Ishikawa (cell line): ENCODE data around the gene GAST.

ENCODE experiments used
- EGR1 ChIP-seq: IDR thresholded peaks from 2 replicates; pipeline ENCODE4 v1.6.1; 2012
- EP300 ChIP-seq: IDR thresholded peaks from 2 replicates; pipeline ENCODE4 v1.6.1; 2012; ENCODE audit warnings: borderline replicate concordance
- MAX ChIP-seq: IDR thresholded peaks from 2 replicates; pipeline ENCODE4 v1.6.1; 2012
- RAD21 ChIP-seq: IDR thresholded peaks from 2 replicates; pipeline ENCODE4 v1.6.1; 2012; ENCODE audit warnings: low read depth
- TAF1 ChIP-seq: IDR thresholded peaks from 2 replicates; pipeline ENCODE4 v1.6.1; 2012; ENCODE audit warnings: low read depth, mild to moderate bottlenecking
- TCF12 ChIP-seq: IDR thresholded peaks from 2 replicates; pipeline ENCODE4 v1.6.1; 2012; ENCODE audit warnings: low read depth
- TEAD4 ChIP-seq: IDR thresholded peaks from 2 replicates; pipeline ENCODE4 v1.6.1; 2012
- USF1 ChIP-seq: IDR thresholded peaks from 2 replicates; pipeline ENCODE4 v1.6.1; 2012
- YY1 ChIP-seq: IDR thresholded peaks from 2 replicates; pipeline ENCODE4 v1.6.1; 2012; ENCODE audit warnings: low read depth
- ZBTB7A ChIP-seq: IDR thresholded peaks from 2 replicates; pipeline ENCODE4 v1.6.1; 2012; ENCODE audit warnings: low read depth

DNA sequence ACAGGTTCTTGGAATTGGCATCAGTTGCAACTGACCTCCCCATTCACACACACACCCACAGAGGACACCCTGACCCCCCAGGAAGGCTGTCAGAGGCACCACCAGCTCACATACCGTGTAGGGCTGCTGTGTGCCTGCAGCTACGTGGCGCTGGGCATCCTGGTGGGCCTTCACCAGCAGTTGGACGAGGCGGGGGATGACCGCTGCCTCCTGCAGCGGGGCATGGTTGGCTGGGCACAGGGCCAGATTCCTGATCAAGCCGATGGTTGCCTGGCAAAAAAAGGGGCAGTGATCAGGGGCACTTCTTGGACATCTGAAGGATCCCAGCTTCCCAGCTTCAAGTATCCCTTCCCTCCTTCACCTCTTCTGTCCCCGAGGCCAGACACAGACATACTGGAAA is 46.5 kb downstream of the GAST start:
- TF ChIP-seq YY1 (no peak), ZBTB7A (no peak), USF1 (no peak), TEAD4 (no peak), TCF12 (no peak), MAX (no peak), TAF1 (no peak), EP300 (no peak), RAD21 (no peak), EGR1 (no peak)
